Mammary epithelial cell (primary cell): Measurements from ENCODE around the gene ZC3H4.

Experiments
- CTCF ChIP-seq, 2 donors: IDR thresholded peaks in 1 of 2; conservative IDR thresholded peaks in 1 of 2; 2 replicates each; pipeline ENCODE4 v1.5.1; 2011 to 2012; ENCODE audit warnings: inconsistent platforms in 2 of 2, low read length in 2 of 2, mild to moderate bottlenecking in 2 of 2, control low read depth in 1 of 2, low read depth in 1 of 2; ENCODE audit not compliant: insufficient read depth in 1 of 2; ENCODE audit errors: extremely low read depth in 1 of 2
- EZH2 ChIP-seq: IDR thresholded peaks from 2 replicates; pipeline ENCODE4 v1.6.1; 2012; ENCODE audit warnings: low read length, inconsistent platforms, borderline replicate concordance

- no peak for TF ChIP-seq CTCF (conservative IDR thresholded peaks at IDR 0.05 in 1 of 2, IDR thresholded peaks at IDR 0.05 in 1 of 2; ENCODE audit: extremely low read depth in 1 of 2, insufficient read depth in 1 of 2, low read depth in 1 of 2, low read length in 2 of 2)
- no peak for TF ChIP-seq EZH2
Measured at GRCh38 chr19:47096721-47097120, 16.9 kb downstream of the ZC3H4 start.
